Hepatic stellate cell (primary cell): ENCODE measurements around the gene SH3RF3.

ENCODE experiments used
- DNase-seq: peaks from one replicate; pipeline ENCODE4 v3.0.0; 2011; ENCODE audit warnings: low spot score

The SH3RF3 gene

DNA sequence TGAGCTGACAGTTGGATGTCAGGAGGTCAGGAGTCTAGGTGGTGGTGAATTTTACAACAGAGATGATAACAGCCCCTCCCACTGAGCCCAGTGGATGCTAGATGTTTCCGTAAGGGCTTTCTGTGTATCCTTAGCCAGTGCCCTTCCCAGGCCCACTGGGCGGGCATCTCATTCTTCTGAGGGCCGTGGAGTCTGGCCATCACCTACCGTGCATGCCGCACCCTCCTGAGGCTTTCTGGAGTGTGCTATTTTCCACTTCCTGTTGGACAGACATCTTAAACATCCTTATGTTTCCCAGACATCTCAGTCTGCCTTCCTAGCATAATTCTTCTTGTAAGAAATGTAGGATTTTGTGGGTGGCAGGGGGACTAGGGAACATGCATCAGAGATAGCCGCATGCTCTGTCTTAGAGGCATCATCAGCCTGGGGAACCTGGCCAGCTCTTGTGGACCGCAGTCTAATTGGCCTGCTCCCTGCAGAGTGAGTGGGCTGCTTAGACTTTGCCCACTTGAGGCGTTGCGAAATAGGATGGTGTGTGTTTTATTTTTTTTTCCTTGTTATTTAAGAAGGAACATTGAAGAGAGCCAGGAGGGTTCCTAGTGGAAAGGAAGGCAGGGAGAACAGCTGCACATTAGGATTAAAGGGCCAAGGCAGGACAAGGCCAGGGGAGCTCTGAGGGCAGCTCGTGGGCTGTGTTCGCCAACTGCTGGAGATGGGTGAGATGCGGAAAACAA lies 135.8 kb downstream of the SH3RF3 start:
- no peak for DNase-seq

DNA sequence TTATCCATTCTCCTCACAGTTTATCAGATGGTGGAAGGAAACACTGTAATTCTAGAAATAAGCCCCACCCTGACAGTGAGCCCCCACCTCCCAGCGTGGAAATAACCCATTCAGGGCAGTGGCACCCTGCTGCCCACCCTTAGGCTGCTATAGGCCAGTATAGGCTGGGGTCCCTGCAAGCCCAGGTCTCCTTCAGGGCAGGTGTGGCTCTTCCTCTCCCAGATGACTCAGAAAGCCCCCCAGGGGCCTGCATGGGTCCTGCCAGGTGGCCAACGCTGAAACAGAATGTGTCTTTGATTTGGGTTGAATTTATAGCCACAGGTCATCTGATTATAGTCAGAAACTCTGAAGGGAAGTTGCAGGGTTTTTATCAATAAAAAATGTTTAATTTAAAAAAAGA lies 136.4 kb downstream of the SH3RF3 start:
- no peak for DNase-seq

DNA sequence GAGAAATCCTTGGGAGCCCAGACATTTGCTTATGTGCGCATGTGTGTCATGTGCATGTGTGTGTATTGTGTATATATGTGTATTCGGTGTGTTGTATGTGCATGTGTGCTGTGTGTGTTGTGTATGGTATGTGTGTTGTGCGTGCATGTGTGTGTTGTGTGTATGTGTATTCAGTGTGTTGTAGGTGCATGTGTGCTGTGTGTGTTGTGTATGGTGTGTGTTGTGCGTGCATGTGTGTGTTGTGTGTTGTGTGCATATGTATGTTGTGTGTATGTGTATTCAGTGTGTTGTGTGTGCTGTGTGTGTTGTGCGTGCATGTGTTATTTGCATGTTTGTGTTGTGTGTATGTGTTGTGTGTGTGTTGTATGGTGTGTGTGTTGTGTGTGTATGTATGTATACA lies 136.9 kb downstream of the SH3RF3 start:
- no peak for DNase-seq

DNA sequence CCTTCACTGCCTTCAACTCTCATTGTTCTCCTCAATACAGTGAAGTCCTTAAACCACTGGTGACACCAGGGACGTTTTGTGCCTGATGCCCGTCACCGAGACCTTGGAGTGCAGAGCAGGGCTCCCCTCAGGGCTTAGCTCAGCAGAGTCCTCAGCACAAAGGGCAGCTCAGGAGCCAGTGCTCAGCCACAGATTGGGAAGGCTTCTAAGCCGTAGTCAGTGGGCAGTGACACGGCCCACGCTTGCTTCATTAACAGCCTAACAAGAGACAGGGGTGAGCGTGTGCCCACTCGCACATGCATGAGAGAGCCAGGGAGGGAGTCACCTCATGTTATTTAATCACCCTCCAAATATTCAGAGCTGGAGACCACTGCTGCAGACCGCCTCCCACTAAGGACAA lies 137.5 kb downstream of the SH3RF3 start:
- DNase-seq, result no peak

DNA sequence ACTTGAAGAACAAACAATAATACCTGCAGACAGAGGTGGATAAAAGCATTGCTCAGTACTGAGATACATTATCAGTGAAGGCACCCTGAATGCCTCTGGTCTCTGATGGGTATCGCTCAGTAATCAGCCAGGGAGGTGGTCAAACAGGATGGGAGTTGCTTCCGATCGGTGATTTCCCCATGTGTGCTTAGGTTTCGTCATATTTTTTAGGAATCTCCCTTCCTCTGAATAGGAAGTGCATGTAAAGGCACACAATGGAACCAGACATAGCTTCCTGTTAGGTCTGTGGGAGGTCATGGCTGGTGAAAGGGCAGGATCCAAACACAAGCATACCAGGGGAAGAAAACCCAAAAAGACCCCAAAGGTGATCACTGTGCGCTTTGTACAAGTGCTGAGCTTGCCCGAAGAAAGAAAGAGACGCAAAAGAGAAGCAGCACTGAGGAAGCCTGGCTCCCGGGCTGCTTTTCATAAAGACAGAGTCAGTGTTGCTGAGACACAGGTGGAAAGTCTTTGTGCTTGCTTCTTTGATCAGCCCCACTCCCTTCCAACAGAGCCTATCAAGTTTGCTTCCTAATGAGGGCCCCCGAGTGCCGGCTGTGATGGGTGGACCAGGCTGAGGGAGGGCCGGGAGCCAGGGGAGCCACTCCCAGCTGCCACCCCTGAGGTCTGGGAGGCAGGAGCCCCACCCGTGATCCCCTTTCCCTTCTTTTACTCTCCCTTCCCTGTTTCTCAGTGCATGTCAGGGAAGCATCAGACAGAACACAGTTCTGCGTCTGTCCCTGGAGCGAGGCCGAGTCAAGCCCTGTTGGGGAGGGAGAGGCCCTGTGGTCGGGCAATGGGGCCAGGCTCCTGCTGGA lies 138.2 kb downstream of the SH3RF3 start:
- DNase-seq, result no peak

DNA sequence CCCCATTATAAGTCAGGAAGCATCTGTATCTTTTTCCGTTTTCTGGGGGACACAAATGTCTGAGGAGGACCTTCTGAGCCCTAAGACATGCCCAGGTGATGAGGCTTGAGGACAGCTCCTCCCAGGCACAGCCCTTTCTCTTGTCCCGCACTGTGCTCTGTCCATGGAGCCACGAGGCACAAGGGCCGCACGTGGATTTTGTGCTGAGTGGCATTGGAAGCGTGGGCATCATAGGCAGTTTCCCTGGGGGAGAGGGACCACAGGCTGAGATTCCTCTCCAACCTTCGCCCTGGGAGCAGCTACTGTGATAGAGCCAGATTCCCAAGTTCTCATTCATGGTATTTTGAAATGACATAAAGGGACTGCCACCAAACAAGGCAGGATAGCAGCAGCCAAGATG lies 139.9 kb downstream of the SH3RF3 start:
- no peak for DNase-seq

DNA sequence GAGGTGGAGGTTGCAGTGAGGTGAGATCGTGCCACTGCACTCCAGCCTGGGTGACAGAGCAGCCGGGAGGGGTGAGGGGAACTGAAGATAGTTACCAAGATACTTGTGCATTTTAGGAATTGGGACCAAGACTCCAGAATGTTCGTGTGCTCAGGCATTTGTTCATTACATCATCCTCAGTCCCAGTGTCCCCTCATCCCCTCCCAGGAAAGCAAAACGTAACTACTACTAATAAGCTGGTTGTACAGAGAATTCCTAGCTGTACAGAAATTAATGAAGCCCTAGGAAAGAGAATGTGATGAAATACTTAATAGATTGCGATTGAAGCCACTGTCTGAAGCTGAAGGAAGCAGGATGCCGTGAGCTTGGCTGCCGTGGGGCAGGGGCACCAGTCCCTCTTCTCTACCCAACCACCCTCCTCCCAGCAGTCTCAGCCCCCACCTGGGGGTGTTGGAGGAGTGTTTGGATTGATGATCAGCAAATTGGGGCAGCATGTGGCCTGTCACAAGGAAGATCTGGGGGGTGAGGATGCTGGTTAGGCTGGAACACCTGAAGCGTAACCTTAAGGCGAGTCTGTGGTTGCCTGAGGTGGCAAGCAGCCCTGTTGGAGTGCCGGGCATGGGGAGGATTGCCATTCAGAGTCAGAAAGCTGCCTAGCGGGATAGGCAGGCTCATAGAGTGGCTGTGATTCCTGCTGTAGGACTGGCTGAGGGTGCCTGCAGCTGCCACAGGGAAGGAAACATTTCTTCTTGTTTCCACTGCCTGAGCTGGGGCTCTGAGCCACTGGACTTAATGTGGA lies 140.9 kb downstream of the SH3RF3 start:
- no peak for DNase-seq

DNA sequence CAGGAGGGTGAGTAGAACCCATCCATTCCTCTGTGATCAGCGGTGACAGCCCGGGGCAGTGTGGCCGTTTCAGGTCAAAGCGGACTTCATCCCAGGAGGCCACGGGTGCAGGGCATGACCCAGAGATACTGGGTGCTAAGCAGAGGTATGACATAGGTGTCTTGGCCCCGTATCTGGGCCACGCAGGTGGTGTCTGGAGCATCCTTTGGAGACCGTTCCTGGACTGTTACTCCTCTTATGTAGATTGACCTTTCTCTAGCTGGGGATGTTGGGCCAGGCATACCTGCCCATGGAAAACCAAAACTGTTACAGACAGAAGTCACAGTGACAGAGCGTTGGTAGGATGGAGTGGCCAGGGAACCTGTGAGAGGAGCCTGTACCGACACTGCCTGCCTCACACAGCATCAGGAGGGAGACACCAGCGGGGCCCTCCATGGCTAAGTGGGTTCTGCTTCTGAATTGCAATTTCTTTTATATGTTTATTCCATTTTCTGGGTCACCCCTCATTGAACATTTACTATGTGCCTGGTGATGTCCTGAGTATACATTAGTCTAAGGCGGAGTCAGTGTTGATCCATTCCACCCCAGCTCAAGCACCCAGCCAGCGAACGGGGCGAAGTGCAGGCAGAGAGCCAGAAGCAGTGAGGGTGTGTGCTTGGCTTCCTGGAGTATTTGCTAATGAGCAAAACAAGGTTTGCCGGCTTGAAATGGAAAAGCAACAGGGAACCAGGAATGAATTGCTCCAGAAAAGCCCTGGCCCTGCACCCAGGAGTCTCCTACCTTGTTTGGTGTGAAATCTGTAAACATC lies 141.7 kb downstream of the SH3RF3 start:
- DNase-seq, result no peak

DNA sequence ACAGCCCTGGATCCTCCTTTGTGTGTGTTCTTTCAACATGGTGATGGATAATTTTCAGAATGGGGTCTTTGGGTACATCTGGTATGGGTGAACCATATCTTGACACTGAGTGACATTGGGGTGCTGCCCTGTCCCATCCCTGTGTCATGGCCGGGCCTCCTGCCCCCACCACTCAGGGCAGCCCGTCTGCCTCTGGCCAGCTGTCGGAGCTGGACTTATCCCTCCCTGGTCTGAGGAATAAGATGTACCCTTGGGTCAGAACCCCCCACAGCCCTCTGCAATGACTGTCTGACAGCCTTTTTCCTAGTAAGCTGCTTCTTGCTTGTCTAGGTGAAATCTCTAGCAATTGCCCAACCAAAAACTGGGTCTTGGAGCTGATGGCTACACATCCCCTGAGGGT lies 142.9 kb downstream of the SH3RF3 start:
- DNase-seq, result no peak

DNA sequence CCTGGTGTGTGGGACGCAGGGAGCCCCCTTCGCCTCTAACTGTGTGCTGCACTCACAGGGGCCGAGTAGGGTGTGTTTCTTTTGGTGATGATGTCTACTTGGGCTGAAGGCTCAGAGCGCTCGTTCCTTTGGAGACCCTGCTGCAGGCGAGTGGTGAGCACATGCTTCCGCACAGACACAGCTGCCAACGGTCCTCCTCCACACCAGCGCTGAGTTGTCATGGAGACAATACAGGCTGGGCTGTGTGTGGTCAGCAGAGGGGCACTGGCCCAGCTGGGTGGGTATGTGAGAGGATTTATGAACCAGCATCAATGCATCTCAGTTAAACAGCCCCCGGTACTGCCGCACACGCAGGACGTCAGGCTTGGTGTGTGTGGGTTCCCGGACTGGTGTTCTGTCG lies 143.5 kb downstream of the SH3RF3 start:
- no peak for DNase-seq

DNA sequence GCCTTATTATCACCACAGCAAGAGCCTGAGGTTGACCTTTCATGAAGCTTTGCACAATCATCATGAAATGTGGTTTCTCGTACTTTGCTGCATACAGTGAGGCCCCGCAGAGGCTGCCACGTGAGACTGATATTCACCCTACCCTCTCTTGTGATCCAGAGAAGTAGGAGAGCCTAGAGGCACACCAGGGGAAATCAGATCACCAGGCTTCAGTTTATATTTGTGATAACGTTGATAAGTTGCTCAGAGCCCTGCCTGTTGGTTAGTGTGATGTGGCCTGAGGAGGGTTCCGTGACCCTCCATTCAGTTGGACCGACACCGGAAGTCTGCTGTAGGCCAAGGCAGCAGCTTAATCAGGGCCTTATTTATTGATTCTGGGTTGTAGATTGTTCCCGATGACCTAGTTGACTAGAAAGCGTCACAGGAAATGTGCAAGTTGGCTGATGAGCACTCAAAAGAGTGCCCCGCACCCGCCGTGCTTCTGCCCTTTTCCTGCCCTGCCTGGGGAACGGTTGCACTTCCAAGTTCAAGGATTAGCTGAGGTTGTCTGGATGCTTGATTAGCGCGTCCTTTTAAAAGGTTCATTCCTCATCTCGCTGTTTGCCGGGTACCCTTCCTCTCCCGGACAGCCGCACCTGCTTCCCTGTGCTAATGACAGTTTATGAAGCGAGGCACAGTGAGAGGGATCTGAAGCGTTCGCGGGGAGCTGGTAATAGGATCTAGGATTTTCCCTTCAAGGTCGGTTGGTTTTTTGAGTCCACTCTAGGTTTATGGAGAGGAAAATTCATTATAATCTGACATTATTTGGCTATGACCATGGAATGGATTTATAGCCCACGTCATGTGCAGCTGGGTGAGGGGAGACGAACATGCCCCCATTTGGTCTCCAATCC lies 146.4 kb downstream of the SH3RF3 start:
- DNase-seq, result no peak

DNA sequence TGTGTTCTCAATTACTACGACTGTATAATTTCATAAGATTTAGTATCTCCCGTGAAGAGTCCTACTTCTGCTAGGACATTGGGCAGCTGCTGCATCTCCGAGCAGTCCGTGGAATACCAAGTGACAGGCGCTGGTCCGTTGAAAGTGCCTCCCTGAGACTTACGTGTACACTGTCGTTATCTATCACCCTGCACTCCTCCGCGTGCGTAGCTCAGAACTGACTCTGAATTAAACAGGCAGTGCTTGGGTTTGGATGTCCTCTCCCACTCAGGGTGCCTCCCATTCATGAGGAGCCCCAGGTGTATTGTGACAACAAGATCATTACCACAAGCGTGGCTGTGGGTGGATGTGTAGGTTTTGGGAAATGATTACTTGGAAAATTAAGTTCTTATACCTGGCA lies 148.4 kb downstream of the SH3RF3 start:
- no peak for DNase-seq

DNA sequence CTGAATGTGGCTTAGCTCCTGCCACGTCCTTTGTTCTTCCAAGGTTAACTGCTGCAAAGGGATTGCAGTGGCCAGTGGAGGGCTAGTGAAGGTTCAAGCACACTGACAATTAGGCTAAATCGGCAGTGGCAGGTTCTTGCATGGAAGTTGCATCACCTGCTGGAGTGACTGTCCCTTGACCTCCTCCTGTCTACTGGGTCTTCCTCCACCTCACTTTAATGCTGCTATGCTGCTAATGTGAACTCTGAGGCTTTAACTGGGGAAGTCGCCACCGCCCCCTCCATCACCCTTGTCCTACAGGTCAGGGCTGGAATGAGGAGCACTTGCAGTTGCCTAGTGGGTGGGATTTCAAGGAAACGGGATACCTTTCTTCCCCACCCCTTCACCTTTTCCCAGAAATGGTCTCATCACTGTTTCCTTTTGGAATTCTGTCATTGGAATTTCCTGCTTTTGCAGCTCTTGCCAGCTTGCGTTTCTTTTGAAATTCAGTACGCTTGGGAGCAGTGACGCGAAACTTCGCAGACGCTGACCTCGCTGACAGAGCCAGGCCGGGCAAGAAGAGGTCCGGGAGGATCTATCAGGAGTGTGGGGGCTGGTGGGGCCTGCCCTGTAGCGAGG lies 150.3 kb downstream of the SH3RF3 start:
- DNase-seq, result peak; percentile 64

DNA sequence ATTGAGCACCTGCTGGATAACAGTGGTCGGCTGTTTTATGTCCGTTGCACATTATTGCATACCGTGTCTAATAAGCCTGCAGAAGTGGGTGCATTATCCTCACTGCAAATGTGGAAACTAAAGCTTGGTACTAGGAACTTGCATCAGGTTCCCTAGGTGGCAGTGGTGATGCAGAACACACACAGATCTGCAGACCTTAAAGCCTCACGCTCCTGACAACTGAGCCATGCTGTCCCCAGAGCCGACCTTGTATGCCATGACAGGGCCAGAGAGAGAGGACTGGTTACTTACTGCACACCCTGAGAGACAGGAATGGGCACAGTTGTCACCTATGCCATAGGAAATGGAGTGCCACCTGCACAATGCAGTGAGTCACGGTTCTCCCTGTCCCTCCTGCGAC lies 151.8 kb downstream of the SH3RF3 start:
- no peak for DNase-seq

DNA sequence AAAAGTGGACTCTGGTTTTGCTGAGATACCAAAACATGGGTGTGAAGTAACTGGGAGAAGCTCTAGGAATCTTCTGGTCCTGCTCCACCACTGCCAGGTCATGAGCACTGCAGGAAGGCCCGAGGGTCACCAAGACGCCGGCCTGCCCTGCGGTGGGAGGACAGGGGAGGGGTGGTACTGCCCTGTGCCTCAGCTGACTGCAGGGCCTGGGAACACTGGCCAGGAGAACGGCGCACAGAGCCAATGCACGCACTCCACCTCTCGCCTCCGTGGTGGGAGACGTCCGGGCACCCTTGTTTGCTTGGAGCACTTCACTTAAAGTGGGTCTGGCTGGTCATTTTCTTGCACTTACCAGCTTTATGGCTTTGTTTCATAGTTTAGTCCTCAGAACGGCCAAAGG lies 153.4 kb downstream of the SH3RF3 start:
- no peak for DNase-seq

DNA sequence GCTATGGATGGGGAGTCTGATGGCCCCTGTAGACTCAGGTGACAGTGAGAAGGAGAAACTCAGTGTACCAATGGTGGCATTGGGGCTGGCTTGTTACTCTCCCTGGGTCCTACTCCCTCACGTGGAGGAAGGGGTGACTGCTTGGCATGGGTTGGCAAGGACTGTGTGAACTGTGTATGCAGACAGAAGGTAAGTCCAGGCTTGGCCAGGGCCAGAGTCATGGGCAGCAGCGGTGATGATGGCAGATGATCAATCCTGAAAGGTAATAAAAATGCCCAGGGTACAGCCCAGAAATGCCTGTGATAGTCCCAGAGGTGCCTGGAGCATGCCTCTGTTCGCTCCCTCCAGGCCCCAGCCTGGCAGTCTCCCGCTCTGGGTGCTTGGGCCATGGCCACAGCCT lies 153.9 kb downstream of the SH3RF3 start:
- no peak for DNase-seq

DNA sequence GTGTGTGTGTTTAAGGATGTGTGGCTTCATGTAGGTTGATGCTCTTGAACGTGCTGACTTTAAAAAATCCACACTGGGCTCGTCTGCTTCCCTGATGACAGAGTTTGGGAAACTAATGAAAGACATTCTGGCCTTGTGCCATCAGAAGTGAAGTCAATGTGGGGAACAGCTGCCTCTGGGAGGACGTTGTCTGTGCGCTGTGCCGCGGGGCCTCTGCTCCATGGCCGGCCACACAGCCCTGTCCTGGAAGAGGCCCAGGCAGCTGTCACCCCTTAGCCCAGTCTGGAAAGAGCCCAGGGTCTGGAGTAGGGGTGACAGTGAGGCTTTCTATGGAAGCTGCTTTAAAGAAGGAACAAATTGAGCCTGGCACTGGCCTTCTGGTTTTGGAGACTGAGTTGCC lies 155.8 kb downstream of the SH3RF3 start:
- no peak for DNase-seq

DNA sequence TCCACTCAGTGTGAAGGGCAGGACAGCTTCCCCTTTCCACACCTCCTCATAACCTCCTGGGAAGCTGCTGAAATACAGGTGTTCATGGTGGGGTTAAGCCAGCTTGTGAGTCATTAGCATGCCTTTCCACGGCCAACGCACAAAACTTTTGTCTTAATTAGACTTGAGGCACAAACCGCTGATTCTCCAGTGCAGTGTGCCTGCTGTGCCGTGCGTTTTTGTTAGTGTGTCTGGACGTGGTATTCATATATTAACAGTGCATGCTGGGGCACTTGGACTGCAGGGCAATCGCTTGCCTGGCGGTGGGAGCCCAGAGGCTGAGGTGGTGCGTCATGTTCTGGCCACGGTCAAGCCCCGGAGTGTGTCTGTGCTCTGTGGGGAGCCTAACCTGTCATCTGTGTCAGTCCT lies 156.2 kb downstream of the SH3RF3 start:
- no peak for DNase-seq

DNA sequence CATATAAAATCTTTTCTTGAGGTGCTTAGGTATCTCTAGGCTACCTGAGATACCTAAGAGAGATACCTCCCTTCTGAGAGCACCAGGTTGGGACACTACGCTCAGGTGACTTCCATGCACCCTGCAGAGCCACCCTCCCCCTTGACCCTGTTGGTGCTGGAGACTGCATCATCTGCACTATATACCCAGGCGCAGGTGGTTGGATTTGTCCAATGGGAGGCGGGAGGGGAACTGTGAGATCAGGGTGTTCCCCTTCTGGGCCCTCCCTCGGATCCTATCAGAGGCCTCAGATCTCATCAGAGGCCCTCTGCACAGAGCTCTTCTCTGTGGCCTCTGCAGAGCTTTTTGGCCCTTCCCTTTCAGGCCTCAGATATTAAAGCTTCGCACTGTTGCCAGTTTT lies 158.4 kb downstream of the SH3RF3 start:
- DNase-seq, result no peak

DNA sequence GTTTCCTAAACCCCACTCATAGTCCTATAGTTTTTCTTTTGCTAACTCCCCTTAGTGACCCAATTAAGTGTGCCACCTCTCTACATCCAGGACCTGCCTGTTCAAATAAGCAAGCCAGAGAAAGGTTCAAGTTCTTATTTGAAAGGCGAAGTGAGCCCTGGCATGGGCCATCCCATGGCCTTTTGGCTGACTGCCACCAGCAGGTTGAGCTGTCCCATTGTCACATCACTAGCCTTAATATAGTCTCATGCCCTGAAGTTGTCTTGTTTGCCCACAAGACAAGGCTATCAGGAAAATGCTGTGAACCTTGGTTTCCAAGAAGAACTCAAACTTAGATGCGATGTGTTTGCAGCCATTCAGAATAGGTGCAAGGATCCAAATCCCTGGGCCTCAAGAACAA lies 158.8 kb downstream of the SH3RF3 start:
- no peak for DNase-seq
